Measurements from ENCODE around the gene CST5.

Gene CST5, protein sequence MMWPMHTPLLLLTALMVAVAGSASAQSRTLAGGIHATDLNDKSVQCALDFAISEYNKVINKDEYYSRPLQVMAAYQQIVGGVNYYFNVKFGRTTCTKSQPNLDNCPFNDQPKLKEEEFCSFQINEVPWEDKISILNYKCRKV

DNA sequence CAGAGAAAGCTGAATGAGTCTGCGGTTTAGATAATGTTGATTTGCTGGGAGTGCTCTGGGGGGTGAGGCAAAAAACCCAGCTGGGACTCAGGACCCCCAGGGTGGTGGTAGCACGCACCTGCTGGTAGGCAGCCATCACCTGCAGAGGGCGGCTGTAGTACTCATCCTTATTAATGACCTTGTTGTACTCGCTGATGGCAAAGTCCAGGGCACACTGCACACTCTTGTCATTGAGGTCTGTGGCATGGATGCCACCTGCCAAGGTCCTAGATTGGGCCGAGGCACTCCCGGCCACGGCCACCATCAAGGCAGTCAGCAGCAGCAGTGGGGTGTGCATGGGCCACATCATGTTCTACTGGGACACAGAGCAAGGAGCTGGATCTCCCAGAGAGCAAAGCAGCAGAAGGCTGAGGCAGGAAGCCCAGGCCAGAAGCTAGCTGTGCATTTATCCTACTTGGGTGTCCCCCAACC is at the start of gene CST5:
TSS of gene CST5 (minus strand) at position 421 of the 471 bp plus-strand sequence. CDS start at position 349, 72 bp downstream.
- Histone ChIP-seq H3K27ac (ENCODE audit: low read depth, low read length) (no peak within 1 kb of the TSS), H3K9ac (ENCODE audit: low read depth, low read length) (no peak within 1 kb of the TSS), H3K27me3 (ENCODE audit: control insufficient read depth, insufficient read depth, low read length) (no peaks in the 10 kb centered on the region), H3K4me3 (ENCODE audit: low read depth, low read length) (no peak within 1 kb of the TSS), H3K9me3 (ENCODE audit: control insufficient read depth, insufficient read depth, low read length) (no peaks in the 10 kb centered on the region), H3K4me1 (ENCODE audit: control insufficient read depth, insufficient read depth, low read length) (no peaks in the 10 kb centered on the region), H3K36me3 (ENCODE audit: control insufficient read depth, insufficient read depth, low read length) (no peaks in the 10 kb centered on the region)

DNA sequence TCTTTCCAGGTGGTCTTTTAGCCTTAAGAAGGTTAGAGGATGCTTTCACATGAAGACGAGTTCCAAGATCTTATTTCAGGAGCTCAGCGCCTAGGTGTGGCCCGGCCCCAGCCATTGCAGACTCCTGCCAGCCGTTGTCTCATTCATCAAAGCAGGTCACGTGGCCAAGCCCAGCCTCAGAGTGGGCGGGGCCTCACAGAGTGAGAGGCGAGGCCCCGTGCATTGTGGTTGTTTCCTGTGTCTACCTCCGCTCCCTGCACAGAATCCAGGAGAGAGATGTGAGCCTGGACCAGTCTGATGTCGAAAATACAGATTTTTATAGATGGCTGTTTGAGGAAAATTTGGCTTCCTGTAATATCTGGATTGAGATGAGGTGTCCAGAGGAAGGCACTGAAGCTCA is 49.2 kb upstream of the CST5 start:
- Histone ChIP-seq H3K4me3 (ENCODE audit: low read depth, low read length) (no peak overlapping the region), H3K27ac (ENCODE audit: low read depth, low read length) (no peak overlapping the region), H3K9me3 (ENCODE audit: control insufficient read depth, insufficient read depth, low read length) (no peaks in the 10 kb centered on the region), H3K4me1 (ENCODE audit: control insufficient read depth, insufficient read depth, low read length) (no peaks in the 10 kb centered on the region), H3K9ac (ENCODE audit: low read depth, low read length) (no peak overlapping the region), H3K36me3 (ENCODE audit: control insufficient read depth, insufficient read depth, low read length) (no peaks in the 10 kb centered on the region), H3K27me3 (ENCODE audit: control insufficient read depth, insufficient read depth, low read length) (no peaks in the 10 kb centered on the region)

DNA sequence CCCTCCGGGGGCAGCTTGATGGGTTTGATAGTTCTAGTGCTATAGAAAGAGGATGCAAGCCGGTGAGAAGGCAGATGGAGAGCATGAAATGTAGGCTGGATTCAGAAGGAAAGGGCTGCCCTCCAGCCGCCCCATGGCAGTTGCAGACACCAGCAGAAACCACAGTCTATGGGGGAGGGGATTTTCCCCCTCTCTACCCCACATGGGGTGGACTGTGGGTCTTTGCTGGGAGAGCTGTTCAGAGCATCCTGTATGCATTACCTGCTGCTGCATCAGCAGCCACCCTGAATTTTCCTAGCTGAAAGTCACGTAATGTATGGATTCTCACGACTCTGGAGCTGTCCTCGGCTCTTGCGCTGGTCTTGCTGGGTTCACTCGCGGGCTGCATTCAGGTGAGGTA is 48.8 kb upstream of the CST5 start:
- Histone ChIP-seq H3K36me3 (ENCODE audit: control insufficient read depth, insufficient read depth, low read length) (no peaks in the 10 kb centered on the region), H3K9ac (ENCODE audit: low read depth, low read length) (no peak overlapping the region), H3K27ac (ENCODE audit: low read depth, low read length) (no peak overlapping the region), H3K4me1 (ENCODE audit: control insufficient read depth, insufficient read depth, low read length) (no peaks in the 10 kb centered on the region), H3K9me3 (ENCODE audit: control insufficient read depth, insufficient read depth, low read length) (no peaks in the 10 kb centered on the region), H3K27me3 (ENCODE audit: control insufficient read depth, insufficient read depth, low read length) (no peaks in the 10 kb centered on the region), H3K4me3 (ENCODE audit: low read depth, low read length) (no peak overlapping the region)

DNA sequence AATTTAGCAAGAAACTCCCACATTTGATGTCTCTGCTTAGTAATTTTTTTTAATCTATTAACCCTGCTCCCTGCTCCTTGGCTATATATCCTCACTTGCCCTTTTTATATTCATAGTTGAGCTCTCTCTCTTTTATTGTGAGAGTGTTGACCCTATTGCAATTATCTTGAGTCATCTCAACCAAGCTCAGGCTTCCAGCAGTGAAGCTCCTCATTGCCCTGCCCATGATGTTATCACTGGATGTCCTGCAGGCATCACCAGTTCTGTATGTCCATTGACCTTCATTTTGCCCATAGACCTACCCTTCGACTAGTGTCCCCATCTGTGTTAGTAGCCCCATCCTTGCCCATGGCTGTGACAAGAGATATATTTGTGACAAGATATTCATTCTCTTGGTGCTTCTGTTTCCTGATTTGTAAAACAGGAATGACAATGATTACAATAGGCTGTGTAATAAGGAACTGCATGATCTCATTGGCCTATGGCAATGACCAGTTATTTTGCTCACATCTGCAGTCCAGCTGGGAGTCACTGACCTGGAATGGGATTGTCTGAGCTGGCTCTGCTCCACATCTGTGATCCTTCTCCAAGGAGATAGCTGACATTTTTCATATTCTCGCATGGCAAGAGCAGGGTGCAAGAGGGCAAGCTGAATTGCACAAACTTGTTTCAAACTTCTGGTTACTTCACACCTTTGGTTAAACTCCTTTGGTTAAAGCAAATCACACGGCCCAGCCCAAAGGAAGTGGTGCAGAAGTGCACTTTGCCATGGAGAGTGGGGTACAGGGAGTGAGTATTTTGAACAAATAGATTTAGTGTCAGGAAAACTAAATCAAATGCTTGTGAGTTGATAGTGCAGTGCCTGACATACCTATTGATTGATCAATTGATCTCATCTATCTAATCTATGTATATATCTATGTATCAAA is 47.7 kb upstream of the CST5 start:
- H3K9ac ChIP-seq (ENCODE audit: low read depth, low read length) = no peak overlapping the region
- no peaks in the 10 kb centered on the region for H3K27me3 ChIP-seq (ENCODE audit: control insufficient read depth, insufficient read depth, low read length)
- H3K9me3 ChIP-seq (ENCODE audit: control insufficient read depth, insufficient read depth, low read length) = no peaks in the 10 kb centered on the region
- H3K4me3 ChIP-seq (ENCODE audit: low read depth, low read length) = no peak overlapping the region
- no peaks in the 10 kb centered on the region for H3K36me3 ChIP-seq (ENCODE audit: control insufficient read depth, insufficient read depth, low read length)
- no peak overlapping the region for H3K27ac ChIP-seq (ENCODE audit: low read depth, low read length)
- no peaks in the 10 kb centered on the region for H3K4me1 ChIP-seq (ENCODE audit: control insufficient read depth, insufficient read depth, low read length)

DNA sequence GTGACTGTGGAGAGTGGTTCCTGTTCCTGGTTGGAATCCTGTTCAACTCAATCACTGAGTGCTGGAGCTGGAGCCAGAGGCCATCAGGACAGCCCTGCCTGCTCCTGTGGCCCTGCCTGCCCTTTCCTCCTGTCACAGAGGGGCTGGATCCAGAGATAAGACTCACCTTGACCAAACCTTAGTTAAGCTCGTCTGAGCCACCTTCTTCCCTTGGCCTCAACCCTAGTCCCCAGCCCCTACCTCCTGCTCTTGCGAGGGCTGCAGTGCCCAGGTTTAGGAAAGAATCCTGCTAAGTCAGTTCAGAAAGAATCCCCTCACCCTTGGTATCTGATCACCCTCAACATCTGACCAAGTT is 47.0 kb upstream of the CST5 start:
- Histone ChIP-seq H3K4me3 (ENCODE audit: low read depth, low read length) (no peak overlapping the region), H3K9ac (ENCODE audit: low read depth, low read length) (no peak overlapping the region), H3K9me3 (ENCODE audit: control insufficient read depth, insufficient read depth, low read length) (no peaks in the 10 kb centered on the region), H3K27ac (ENCODE audit: low read depth, low read length) (no peak overlapping the region), H3K4me1 (ENCODE audit: control insufficient read depth, insufficient read depth, low read length) (no peaks in the 10 kb centered on the region), H3K27me3 (ENCODE audit: control insufficient read depth, insufficient read depth, low read length) (no peaks in the 10 kb centered on the region), H3K36me3 (ENCODE audit: control insufficient read depth, insufficient read depth, low read length) (no peaks in the 10 kb centered on the region)

DNA sequence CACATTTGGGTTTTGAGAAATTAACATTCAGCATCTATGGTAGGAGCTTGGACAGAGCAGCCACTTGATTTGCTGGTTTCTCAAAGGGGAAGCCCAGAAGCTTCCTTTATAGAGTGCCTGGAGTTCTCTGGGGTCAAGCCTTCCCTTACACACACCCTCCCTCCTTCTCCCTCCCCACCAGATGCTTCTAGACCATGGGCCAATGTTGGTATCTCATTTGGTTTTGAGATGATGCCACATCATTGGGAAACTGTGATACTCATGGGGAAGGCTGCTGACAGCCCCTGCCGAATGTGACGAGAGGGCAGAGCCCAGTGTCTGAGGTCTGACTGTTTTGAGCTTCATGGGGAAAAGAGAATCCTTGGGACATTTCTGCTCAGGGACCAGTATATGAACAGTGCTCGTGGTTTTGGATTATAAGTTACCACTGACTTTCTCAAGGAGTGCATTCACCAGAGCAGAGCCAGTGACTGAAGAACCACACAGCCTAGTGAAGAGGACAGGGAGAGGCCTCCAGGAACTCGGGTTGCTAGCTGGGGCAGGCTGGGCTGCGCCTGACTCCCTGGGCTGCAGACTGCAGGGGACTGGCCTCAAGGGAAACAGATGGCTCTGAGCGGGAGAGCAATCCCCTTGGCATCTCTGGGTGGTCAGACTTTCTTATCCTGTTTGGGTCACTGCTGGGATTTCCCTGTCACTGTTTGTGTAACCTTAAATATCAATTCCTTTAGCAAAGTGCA is 46.4 kb upstream of the CST5 start:
- Histone ChIP-seq H3K27me3 (ENCODE audit: control insufficient read depth, insufficient read depth, low read length) (no peaks in the 10 kb centered on the region), H3K4me3 (ENCODE audit: low read depth, low read length) (no peak overlapping the region), H3K36me3 (ENCODE audit: control insufficient read depth, insufficient read depth, low read length) (no peaks in the 10 kb centered on the region), H3K27ac (ENCODE audit: low read depth, low read length) (no peak overlapping the region), H3K9ac (ENCODE audit: low read depth, low read length) (no peak overlapping the region), H3K4me1 (ENCODE audit: control insufficient read depth, insufficient read depth, low read length) (no peaks in the 10 kb centered on the region), H3K9me3 (ENCODE audit: control insufficient read depth, insufficient read depth, low read length) (no peaks in the 10 kb centered on the region)

DNA sequence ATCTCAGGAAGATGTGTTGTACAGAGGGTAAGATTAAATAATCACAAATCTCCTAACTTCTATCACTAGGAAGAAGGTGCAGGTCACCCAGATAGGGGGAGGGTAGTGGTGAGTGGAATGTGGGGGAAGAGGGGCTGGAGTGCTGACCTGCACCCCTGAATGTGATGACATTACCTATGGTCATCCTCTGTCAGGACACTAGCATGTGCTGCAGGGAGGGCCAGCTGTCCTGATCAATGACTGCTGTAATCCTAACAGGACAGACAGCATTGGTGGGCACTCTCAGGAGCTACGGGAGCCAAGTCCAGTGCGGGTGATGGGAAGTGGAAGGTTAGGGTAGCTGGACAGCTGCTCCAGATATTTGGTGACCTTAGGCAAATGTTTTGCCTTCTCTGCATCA is 45.2 kb upstream of the CST5 start:
- H3K4me3 ChIP-seq (ENCODE audit: low read depth, low read length) = no peak overlapping the region
- H3K9ac ChIP-seq (ENCODE audit: low read depth, low read length) = no peak overlapping the region
- H3K4me1 ChIP-seq (ENCODE audit: control insufficient read depth, insufficient read depth, low read length) = no peaks in the 10 kb centered on the region
- no peaks in the 10 kb centered on the region for H3K9me3 ChIP-seq (ENCODE audit: control insufficient read depth, insufficient read depth, low read length)
- no peak overlapping the region for H3K27ac ChIP-seq (ENCODE audit: low read depth, low read length)
- H3K27me3 ChIP-seq (ENCODE audit: control insufficient read depth, insufficient read depth, low read length) = no peaks in the 10 kb centered on the region
- no peaks in the 10 kb centered on the region for H3K36me3 ChIP-seq (ENCODE audit: control insufficient read depth, insufficient read depth, low read length)

DNA sequence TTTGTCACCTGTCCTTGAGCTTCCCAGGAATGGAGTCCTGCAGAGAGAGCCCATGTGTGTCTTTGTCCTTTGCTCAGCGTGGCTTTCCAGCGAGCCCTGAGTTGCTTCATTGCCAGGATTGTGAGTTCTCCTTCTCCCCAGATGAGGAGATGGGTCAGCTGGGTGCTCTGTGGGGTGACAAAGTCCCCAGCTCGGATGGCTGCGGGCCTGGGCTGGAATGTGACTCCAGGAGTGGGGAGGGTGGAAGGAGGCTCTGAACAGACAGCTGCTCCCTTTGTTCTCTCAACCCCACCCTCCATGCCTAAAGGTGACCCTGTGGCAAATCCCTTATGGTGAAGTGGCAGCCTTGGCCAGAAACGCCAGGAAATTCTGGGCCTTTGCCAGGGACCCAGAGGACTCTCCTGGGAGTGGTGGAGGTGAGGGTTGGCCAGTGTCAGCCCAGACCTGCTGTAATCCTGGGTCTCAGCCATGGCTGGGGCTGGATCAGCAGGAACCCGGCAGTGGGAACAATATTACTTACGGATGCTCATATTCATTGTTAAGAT is 44.4 kb upstream of the CST5 start:
- H3K9ac ChIP-seq (ENCODE audit: low read depth, low read length) = no peak overlapping the region

DNA sequence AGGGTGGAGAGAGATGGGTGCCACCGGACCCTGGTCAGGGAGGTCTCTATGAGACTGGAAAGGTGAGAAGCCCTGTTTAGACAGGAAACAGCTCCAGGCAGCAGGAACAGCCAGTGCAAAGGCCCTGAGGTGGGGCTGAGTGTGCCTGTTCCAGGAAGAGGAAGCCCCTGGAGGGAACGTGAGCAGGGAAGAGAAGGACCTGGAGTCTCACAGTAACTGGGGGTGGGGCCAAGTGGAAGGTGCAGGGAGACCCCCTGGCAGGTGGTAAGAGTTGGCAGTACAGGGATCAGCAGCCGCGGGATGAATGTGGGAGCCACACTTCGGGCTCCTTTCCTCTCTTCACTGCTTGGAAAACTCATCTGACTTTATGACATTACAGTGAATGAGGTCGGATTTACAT is 43.8 kb upstream of the CST5 start:
- H3K4me1 ChIP-seq (ENCODE audit: control insufficient read depth, insufficient read depth, low read length) = no peaks in the 10 kb centered on the region
- H3K9me3 ChIP-seq (ENCODE audit: control insufficient read depth, insufficient read depth, low read length) = no peaks in the 10 kb centered on the region
- H3K27ac ChIP-seq (ENCODE audit: low read depth, low read length) = no peak overlapping the region
- no peak overlapping the region for H3K4me3 ChIP-seq (ENCODE audit: low read depth, low read length)
- H3K9ac ChIP-seq (ENCODE audit: low read depth, low read length) = no peak overlapping the region
- H3K27me3 ChIP-seq (ENCODE audit: control insufficient read depth, insufficient read depth, low read length) = no peaks in the 10 kb centered on the region
- no peaks in the 10 kb centered on the region for H3K36me3 ChIP-seq (ENCODE audit: control insufficient read depth, insufficient read depth, low read length)

More for the DNA sequence above, 44.4 kb upstream of the CST5 start:
- Histone ChIP-seq H3K4me1 (ENCODE audit: control insufficient read depth, insufficient read depth, low read length) (no peaks in the 10 kb centered on the region), H3K9me3 (ENCODE audit: control insufficient read depth, insufficient read depth, low read length) (no peaks in the 10 kb centered on the region), H3K4me3 (ENCODE audit: low read depth, low read length) (no peak overlapping the region), H3K27me3 (ENCODE audit: control insufficient read depth, insufficient read depth, low read length) (no peaks in the 10 kb centered on the region), H3K27ac (ENCODE audit: low read depth, low read length) (no peak overlapping the region), H3K36me3 (ENCODE audit: control insufficient read depth, insufficient read depth, low read length) (no peaks in the 10 kb centered on the region)

DNA sequence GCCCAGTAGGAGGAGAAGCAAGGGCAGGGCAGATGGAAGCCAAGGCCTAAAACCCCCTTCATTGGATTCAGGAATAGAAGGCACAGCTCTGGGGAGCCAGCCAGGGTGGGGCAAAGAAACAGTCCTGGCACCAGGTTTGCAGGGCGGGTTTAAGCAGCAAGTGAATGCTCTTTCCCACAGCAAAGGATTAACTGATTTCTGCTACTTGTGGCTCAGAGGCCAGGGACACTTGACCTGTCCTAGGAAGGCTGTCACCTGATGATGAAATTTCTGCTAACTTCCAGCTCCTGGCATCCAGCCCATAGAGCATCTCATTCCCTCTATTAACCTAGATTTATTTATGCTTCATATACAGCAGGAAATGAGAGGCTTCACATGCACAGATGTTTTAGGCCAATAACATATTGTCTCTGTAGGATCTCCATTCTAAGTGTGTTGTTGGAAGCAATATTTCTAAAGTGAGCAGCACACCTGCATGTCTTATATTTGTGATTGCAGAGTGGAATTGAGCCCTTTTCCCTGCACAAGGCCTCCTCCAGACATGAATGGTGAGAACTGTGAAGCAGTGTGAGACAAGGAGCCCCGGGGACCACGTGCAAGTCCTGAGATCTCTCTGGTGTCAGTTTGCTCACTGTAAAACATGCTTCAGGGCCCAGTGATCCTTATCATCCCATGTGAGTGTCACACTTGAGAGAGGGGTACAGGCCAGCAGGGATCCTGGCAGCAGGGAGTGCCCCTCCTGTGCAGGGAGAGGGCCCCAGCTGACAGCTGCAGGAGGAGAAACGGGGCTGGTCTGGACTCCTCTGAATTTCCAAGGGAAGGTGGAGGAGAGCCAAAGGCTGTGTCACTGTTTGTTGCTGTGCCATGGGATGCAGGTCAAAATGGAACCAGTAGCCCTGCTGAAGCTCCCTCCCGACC is 41.1 kb upstream of the CST5 start:
- H3K27ac ChIP-seq (ENCODE audit: low read depth, low read length) = no peak overlapping the region
- H3K4me1 ChIP-seq (ENCODE audit: control insufficient read depth, insufficient read depth, low read length) = no peaks in the 10 kb centered on the region
- H3K9ac ChIP-seq (ENCODE audit: low read depth, low read length) = no peak overlapping the region
- H3K27me3 ChIP-seq (ENCODE audit: control insufficient read depth, insufficient read depth, low read length) = no peaks in the 10 kb centered on the region
- H3K9me3 ChIP-seq (ENCODE audit: control insufficient read depth, insufficient read depth, low read length) = no peaks in the 10 kb centered on the region
- H3K36me3 ChIP-seq (ENCODE audit: control insufficient read depth, insufficient read depth, low read length) = no peaks in the 10 kb centered on the region
- no peak overlapping the region for H3K4me3 ChIP-seq (ENCODE audit: low read depth, low read length)

All from HUES48 (cell line).